HL-60 (cell line): ENCODE results near the gene CADM1.

Experiments used
- CTCF ChIP-seq: IDR thresholded peaks from one replicate; pipeline ENCODE4 v1.5.1; 2011; ENCODE audit warnings: low read length, control low read depth, inconsistent platforms; ENCODE audit not compliant: insufficient read depth
- POLR2AphosphoS5 ChIP-seq: IDR thresholded peaks from 2 replicates; pipeline ENCODE4 v1.6.1; 2012; ENCODE audit warnings: low read depth
- REST ChIP-seq: IDR thresholded peaks from 2 replicates; pipeline ENCODE4 v1.6.1; 2012; ENCODE audit warnings: low read depth; ENCODE audit not compliant: insufficient replicate concordance

- TF ChIP-seq CTCF (no peak), REST (no peak), POLR2AphosphoS5 (no peak)
Observed at GRCh38 chr11:115333121-115333520, 171.1 kb downstream of the CADM1 start.
